GM18520 (cell line): ENCODE data around the gene EMX1.

Experiments used
- ATAC-seq: cut with Tn5 transposase; IDR thresholded peaks from one replicate; pipeline ENCODE4 v1.9.1; 2021; ENCODE audit not compliant: unreplicated experiment

EMX1 gene

GRCh38 chr2:72956050-72956395 is 38.7 kb downstream of the EMX1 start:
- ATAC-seq: no peak

- ATAC-seq: no peak
These were observed 39.6 kb downstream of the EMX1 start for GRCh38 chr2:72956936-72957335.

- no peak for ATAC-seq
These were observed 41.4 kb downstream of the EMX1 start for GRCh38 chr2:72958542-72959385.

GRCh38 chr2:72959554-72959953 is 42.2 kb downstream of the EMX1 start:
- no peak for ATAC-seq

GRCh38 chr2:72959995-72960981 is 43.0 kb downstream of the EMX1 start:
- ATAC-seq: no peak

GRCh38 chr2:72961036-72961720 is 43.9 kb downstream of the EMX1 start:
- no peak for ATAC-seq

- ATAC-seq: no peak
These were observed 44.6 kb downstream of the EMX1 start for GRCh38 chr2:72961853-72962468.

GRCh38 chr2:72962911-72963310 is 45.6 kb downstream of the EMX1 start:
- ATAC-seq: no peak

GRCh38 chr2:72963423-72964145 is 46.3 kb downstream of the EMX1 start:
- no peak for ATAC-seq

GRCh38 chr2:72964146-72964525 is 46.8 kb downstream of the EMX1 start:
- no peak for ATAC-seq

GRCh38 chr2:72965016-72965415 is 47.7 kb downstream of the EMX1 start:
- ATAC-seq: no peak

GRCh38 chr2:72965770-72966450 is 48.6 kb downstream of the EMX1 start:
- ATAC-seq: no peak

GRCh38 chr2:72968286-72968685 is 51.0 kb downstream of the EMX1 start:
- no peak for ATAC-seq

GRCh38 chr2:72969706-72970105 is 52.4 kb downstream of the EMX1 start:
- ATAC-seq: no peak

- no peak for ATAC-seq
These were observed 53.7 kb downstream of the EMX1 start for GRCh38 chr2:72971036-72971435.

- ATAC-seq: no peak
These were observed 55.2 kb downstream of the EMX1 start for GRCh38 chr2:72972352-72973136.

- ATAC-seq: no peak
These were observed 55.8 kb downstream of the EMX1 start for GRCh38 chr2:72973137-72973535.

- peak; percentile 71 for ATAC-seq
These were observed 56.5 kb downstream of the EMX1 start for GRCh38 chr2:72973566-72974435.
